ENCODE measurements around the gene TOMM20. TPM values are rescaled to one million over a fixed set of nuclear protein-coding genes. Genes with fewer than 3 reads are reported as not detected.

The TOMM20 gene
- total RNA-seq, 1 experiment from 2014 or later = 184 TPM

- ATAC-seq (no peak), DNase-seq (ENCODE audit: low read depth, low spot score) (no peak)
- no peak overlapping the region for H2AFZ ChIP-seq (ENCODE audit: low read depth, low read length, poor library complexity, severe bottlenecking)
- no TSS peak for BruUV-seq (replicated peaks)
- no peaks in the 10 kb centered on the region for H3K9me2 ChIP-seq (ENCODE audit: insufficient read depth)
- TF ChIP-seq TCF7L2 (IDR thresholded peaks at IDR 0.05; ENCODE audit: borderline replicate concordance, extremely low read depth, insufficient read depth, insufficient read length) = no peak
- TF ChIP-seq FOSL1 (IDR thresholded peaks at IDR 0.05; ENCODE audit: low read depth) = no peak
- TF ChIP-seq ZNF274 (IDR thresholded peaks at IDR 0.05; ENCODE audit: low read depth, low read length) = no peak
- TF ChIP-seq SRF (IDR thresholded peaks at IDR 0.05; ENCODE audit: low read depth) = no peak
- no peak for TF ChIP-seq JUND (IDR thresholded peaks at IDR 0.05)
- no peak for TF ChIP-seq CEBPB (IDR thresholded peaks at IDR 0.05; ENCODE audit: low read depth)
- TF ChIP-seq YY1 (IDR thresholded peaks at IDR 0.05; ENCODE audit: extremely low read depth, insufficient replicate concordance, low read depth, low read length) = no peak
- TF ChIP-seq REST (IDR thresholded peaks at IDR 0.05; ENCODE audit: low read depth) = no peak
- no peak for TF ChIP-seq SP1 (IDR thresholded peaks at IDR 0.05; ENCODE audit: low read depth)
- CTCF ChIA-PET = interaction anchor here (0.5 to 1.9 kb wide), 4 partner anchors 25 to 258 kb away, joined by 3 to 5 read pairs (median 4); partner anchors contain the start of gene TOMM20
- H3K4me3 ChIP-seq (replicated peaks in 1 of 2; ENCODE audit: low read depth in 1 of 2, low read length in 2 of 2) = no peak overlapping the region
- H3K4me2 ChIP-seq (ENCODE audit: low read length) = no peak overlapping the region
- no peaks in the 10 kb centered on the region; the same call in 1 of the 2 replicates for H4K20me1 ChIP-seq (ENCODE audit: insufficient read depth)
- RAD21 ChIA-PET (ENCODE audit: low non-redundant PET in 1 of 2, low total read pairs in 2 of 2, uncharacterized antibody in 2 of 2, unreplicated experiment in 2 of 2) = no interaction called here
- H3K27ac ChIP-seq (ENCODE audit: low read depth, low read length) = no peak overlapping the region
- peaks cover 56% of the 10 kb centered on the region for H3K79me2 ChIP-seq (ENCODE audit: insufficient read depth, low read length)
- no peaks in the 10 kb centered on the region for H3K9me3 ChIP-seq (ENCODE audit: control insufficient read depth in 1 of 2, insufficient read depth in 1 of 2, low read depth in 1 of 2, low read length in 2 of 2)
- intact Hi-C loops (cut with micrococcal nuclease) = no loop called here
- POLR2A ChIA-PET = interaction anchor here (0.5 kb wide), 1 partner anchor 251 kb away, joined by 3 read pairs; no protein-coding TSS in a partner anchor
- peaks cover 0 to 17% of the 10 kb centered on the region in 2 experiments; a peak in 2 of 4 replicates for H3K4me1 ChIP-seq (ENCODE audit: control insufficient read depth in 1 of 2, insufficient read depth in 2 of 2, low read length in 2 of 2)
- no peaks in the 10 kb centered on the region for H3K27me3 ChIP-seq (ENCODE audit: insufficient read depth, low read length)
- no peak overlapping the region for H3K9ac ChIP-seq (ENCODE audit: low read length)
- H3K36me3 ChIP-seq (ENCODE audit: control insufficient read depth in 1 of 2, insufficient read depth in 2 of 2, low read length in 2 of 2) = peaks cover 21 to 47% of the 10 kb centered on the region in 2 experiments
Observed at GRCh38 chr1:235157150-235157549, 28.5 kb upstream of the TOMM20 start.
